ENCODE results near the gene HCRT.
"Not testable (repeated sequence)": the region's sequence is repeated elsewhere in the genome, so short reads cannot be mapped to it uniquely, and the experiment has no call there.

Gene HCRT

GRCh38 chr17:42211921-42212341 is 26.7 kb upstream of the HCRT start:
- H3K9me3 ChIP-seq (ENCODE audit: insufficient read depth, low read depth, low read length); H3K27me3 ChIP-seq (ENCODE audit: insufficient read depth, low read length); H3K4me1 ChIP-seq (ENCODE audit: insufficient read depth, low read length); H3K4me3 ChIP-seq (ENCODE audit: low read length); H3K27ac ChIP-seq (ENCODE audit: low read length); H3K9ac ChIP-seq (ENCODE audit: low read depth, low read length): not testable (repeated sequence)
- H3K36me3 ChIP-seq (ENCODE audit: insufficient read depth, low read depth, low read length): peaks cover 84% of the 10 kb centered on the region

DNA sequence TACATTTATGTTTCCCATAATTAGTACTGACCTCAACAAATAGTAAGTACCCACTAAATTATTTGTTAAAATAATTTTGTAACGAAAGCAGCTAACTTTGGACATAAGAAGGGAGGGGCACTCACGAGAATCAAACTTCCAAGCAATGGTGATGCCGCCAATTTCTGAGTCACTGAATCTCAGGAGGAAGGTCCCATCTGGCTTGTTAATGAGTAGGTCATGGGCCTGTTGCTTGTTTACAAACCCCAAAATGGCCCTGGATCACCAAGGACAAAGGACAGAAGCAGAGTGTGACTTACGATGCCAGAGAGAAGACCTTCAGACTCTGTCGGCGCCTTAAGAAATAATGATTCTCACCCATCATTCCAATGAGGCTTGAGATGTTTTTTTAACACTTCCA is 24.8 kb upstream of the HCRT start:
- no peak overlapping the region for H3K27ac ChIP-seq (ENCODE audit: low read length)
- H3K9ac ChIP-seq (ENCODE audit: low read depth, low read length): no peak overlapping the region
- peaks cover 79% of the 10 kb centered on the region for H3K36me3 ChIP-seq (ENCODE audit: insufficient read depth, low read depth, low read length)
- H3K4me1 ChIP-seq (ENCODE audit: insufficient read depth, low read length): no peaks in the 10 kb centered on the region
- no peak overlapping the region for H3K4me3 ChIP-seq (ENCODE audit: low read length)
- no peaks in the 10 kb centered on the region for H3K9me3 ChIP-seq (ENCODE audit: insufficient read depth, low read depth, low read length)
- no peaks in the 10 kb centered on the region for H3K27me3 ChIP-seq (ENCODE audit: insufficient read depth, low read length)

- H3K36me3 ChIP-seq (ENCODE audit: insufficient read depth, low read depth, low read length): peaks cover 76% of the 10 kb centered on the region
- H3K4me1 ChIP-seq (ENCODE audit: insufficient read depth, low read length); H3K4me3 ChIP-seq (ENCODE audit: low read length); H3K9me3 ChIP-seq (ENCODE audit: insufficient read depth, low read depth, low read length); H3K27ac ChIP-seq (ENCODE audit: low read length); H3K9ac ChIP-seq (ENCODE audit: low read depth, low read length); H3K27me3 ChIP-seq (ENCODE audit: insufficient read depth, low read length): not testable (repeated sequence)
Observed at GRCh38 chr17:42206153-42206612, 20.9 kb upstream of the HCRT start.

DNA sequence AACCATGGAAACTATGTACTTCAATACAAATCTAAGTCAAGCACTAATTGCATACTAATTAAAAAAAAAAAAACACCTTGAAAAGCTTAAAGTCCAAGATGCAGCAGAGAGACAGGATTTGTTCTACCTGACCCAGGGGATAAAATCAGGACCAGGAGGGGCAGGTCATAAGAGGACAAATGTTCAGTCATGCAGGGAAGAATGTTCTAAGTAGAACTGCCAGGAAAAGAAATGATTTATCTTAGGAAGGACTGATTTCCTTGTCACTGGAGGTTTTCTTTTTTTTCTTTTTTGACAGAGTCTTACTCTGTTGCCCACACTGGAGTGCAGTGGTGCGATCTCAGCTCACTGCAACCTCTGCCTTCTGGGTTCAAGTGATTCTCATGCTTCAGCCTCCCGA is 18.1 kb upstream of the HCRT start:
- Histone ChIP-seq H3K4me1 (ENCODE audit: insufficient read depth, low read length) (no peaks in the 10 kb centered on the region), H3K4me3 (ENCODE audit: low read length) (no peak overlapping the region), H3K9me3 (ENCODE audit: insufficient read depth, low read depth, low read length) (no peaks in the 10 kb centered on the region), H3K36me3 (ENCODE audit: insufficient read depth, low read depth, low read length) (peaks cover 59% of the 10 kb centered on the region), H3K27me3 (ENCODE audit: insufficient read depth, low read length) (no peaks in the 10 kb centered on the region), H3K9ac (ENCODE audit: low read depth, low read length) (no peak overlapping the region), H3K27ac (ENCODE audit: low read length) (no peak overlapping the region)

- no peaks in the 10 kb centered on the region for H3K27me3 ChIP-seq (ENCODE audit: insufficient read depth, low read length)
- H3K27ac ChIP-seq (ENCODE audit: low read length): no peak overlapping the region
- no peaks in the 10 kb centered on the region for H3K9me3 ChIP-seq (ENCODE audit: insufficient read depth, low read depth, low read length)
- no peaks in the 10 kb centered on the region for H3K4me1 ChIP-seq (ENCODE audit: insufficient read depth, low read length)
- H3K36me3 ChIP-seq (ENCODE audit: insufficient read depth, low read depth, low read length): peaks cover 54% of the 10 kb centered on the region
- H3K9ac ChIP-seq (ENCODE audit: low read depth, low read length): no peak overlapping the region
- H3K4me3 ChIP-seq (ENCODE audit: low read length): no peak overlapping the region
Observed at GRCh38 chr17:42202696-42203095, 17.4 kb upstream of the HCRT start.

DNA sequence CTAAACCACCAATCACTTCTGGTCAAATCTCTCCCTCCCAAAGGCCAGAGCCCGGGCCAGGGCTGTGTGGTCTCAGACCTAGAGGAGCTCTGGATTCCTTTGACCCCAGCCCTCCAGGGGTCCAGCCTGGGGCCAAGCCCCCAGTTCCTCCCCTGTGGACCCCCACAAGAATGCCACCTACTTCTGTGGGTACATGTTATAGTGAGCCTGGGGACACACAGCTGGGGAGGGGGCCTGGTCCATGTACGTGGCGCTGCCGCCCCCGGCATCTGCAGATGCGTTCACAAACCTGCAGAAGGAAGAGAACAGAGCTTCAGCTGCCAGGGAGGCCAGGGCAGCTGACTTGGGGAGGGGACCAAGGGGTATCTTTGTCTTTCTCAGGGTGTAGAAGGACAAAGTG is 16.9 kb upstream of the HCRT start:
- no peaks in the 10 kb centered on the region for H3K9me3 ChIP-seq (ENCODE audit: insufficient read depth, low read depth, low read length)
- H3K36me3 ChIP-seq (ENCODE audit: insufficient read depth, low read depth, low read length): peaks cover 49% of the 10 kb centered on the region
- H3K27me3 ChIP-seq (ENCODE audit: insufficient read depth, low read length): no peaks in the 10 kb centered on the region
- H3K27ac ChIP-seq (ENCODE audit: low read length): no peak overlapping the region
- H3K4me3 ChIP-seq (ENCODE audit: low read length): no peak overlapping the region
- H3K9ac ChIP-seq (ENCODE audit: low read depth, low read length): no peak overlapping the region
- H3K4me1 ChIP-seq (ENCODE audit: insufficient read depth, low read length): no peaks in the 10 kb centered on the region

- no peak overlapping the region for H3K27ac ChIP-seq (ENCODE audit: low read length)
- H3K36me3 ChIP-seq (ENCODE audit: insufficient read depth, low read depth, low read length): peaks cover 47% of the 10 kb centered on the region
- H3K9ac ChIP-seq (ENCODE audit: low read depth, low read length): no peak overlapping the region
Observed at GRCh38 chr17:42201458-42201772, 16.2 kb upstream of the HCRT start.

GRCh38 chr17:42200706-42201457 is 15.6 kb upstream of the HCRT start:
- Histone ChIP-seq H3K36me3 (ENCODE audit: insufficient read depth, low read depth, low read length) (peaks cover 41% of the 10 kb centered on the region), H3K27ac (ENCODE audit: low read length) (no peak overlapping the region), H3K9ac (ENCODE audit: low read depth, low read length) (no peak overlapping the region)

More at GRCh38 chr17:42201458-42201772, 16.2 kb upstream of the HCRT start:
- Histone ChIP-seq H3K9me3 (ENCODE audit: insufficient read depth, low read depth, low read length) (no peaks in the 10 kb centered on the region), H3K4me1 (ENCODE audit: insufficient read depth, low read length) (no peaks in the 10 kb centered on the region), H3K27me3 (ENCODE audit: insufficient read depth, low read length) (no peaks in the 10 kb centered on the region), H3K4me3 (ENCODE audit: low read length) (no peak overlapping the region)

GRCh38 chr17:42199416-42200011 is 14.3 kb upstream of the HCRT start:
- no peaks in the 10 kb centered on the region for H3K4me1 ChIP-seq (ENCODE audit: insufficient read depth, low read length)
- H3K9me3 ChIP-seq (ENCODE audit: insufficient read depth, low read depth, low read length): no peaks in the 10 kb centered on the region
- H3K27me3 ChIP-seq (ENCODE audit: insufficient read depth, low read length): no peaks in the 10 kb centered on the region
- H3K27ac ChIP-seq (ENCODE audit: low read length): no peak overlapping the region
- H3K9ac ChIP-seq (ENCODE audit: low read depth, low read length): no peak overlapping the region
- peaks cover 32% of the 10 kb centered on the region for H3K36me3 ChIP-seq (ENCODE audit: insufficient read depth, low read depth, low read length)
- H3K4me3 ChIP-seq (ENCODE audit: low read length): no peak overlapping the region

More at GRCh38 chr17:42200706-42201457, 15.6 kb upstream of the HCRT start:
- Histone ChIP-seq H3K4me1 (ENCODE audit: insufficient read depth, low read length) (no peaks in the 10 kb centered on the region), H3K4me3 (ENCODE audit: low read length) (no peak overlapping the region), H3K27me3 (ENCODE audit: insufficient read depth, low read length) (no peaks in the 10 kb centered on the region), H3K9me3 (ENCODE audit: insufficient read depth, low read depth, low read length) (no peaks in the 10 kb centered on the region)

DNA sequence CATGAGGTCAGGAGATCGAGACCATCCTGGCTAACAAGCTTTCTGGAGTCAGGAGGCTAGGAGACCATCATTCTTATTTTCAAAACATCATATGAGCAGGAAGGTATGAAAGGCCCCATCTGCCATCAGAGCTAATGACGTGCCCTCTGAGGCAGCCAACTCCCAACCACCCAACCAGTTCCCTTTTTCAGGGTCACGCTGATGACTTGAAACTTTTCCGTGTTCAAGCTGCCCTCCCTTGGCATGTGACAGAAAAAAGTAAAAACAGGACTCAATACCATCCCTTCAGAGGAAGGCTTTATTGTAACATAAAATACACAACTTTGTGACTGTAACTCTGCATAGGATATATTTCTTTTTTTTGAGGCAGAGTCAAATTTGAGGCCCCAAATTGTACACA is 13.6 kb upstream of the HCRT start:
- Histone ChIP-seq H3K36me3 (ENCODE audit: insufficient read depth, low read depth, low read length) (peaks cover 26% of the 10 kb centered on the region), H3K4me3 (ENCODE audit: low read length) (no peak overlapping the region), H3K4me1 (ENCODE audit: insufficient read depth, low read length) (no peaks in the 10 kb centered on the region; the same call in 1 of the 2 replicates), H3K9ac (ENCODE audit: low read depth, low read length) (no peak overlapping the region), H3K27ac (ENCODE audit: low read length) (no peak overlapping the region), H3K27me3 (ENCODE audit: insufficient read depth, low read length) (no peaks in the 10 kb centered on the region), H3K9me3 (ENCODE audit: insufficient read depth, low read depth, low read length) (no peaks in the 10 kb centered on the region)

DNA sequence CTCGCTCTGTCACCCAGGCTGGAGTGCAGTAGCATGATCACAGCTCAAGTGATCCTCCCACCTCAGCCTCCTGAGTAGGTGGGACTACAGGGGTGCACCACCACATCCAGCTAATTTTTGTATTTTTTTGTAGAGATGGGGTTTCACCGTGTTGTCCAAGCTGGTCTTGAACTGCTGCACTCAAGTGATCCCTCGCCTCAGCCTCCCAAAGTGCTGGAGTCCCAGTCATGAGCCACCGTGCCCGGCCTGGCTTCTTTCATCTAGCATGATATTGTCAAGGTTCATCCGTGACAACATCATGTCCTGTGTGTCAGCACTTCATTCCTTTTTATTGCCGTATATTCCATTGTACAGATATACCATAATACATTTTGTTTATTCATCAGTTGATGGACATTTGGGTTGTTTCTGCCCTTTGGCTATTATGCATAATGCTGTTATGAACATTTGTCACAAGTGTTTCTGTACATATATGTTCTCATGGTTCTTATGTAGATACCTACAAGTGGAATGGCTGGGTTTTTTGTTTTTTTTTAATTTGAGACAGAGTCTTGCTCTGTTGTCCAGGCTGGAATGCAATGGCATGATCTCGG is 12.4 kb upstream of the HCRT start:
- Histone ChIP-seq H3K4me1 (ENCODE audit: insufficient read depth, low read length) (no peaks in the 10 kb centered on the region; the same call in 1 of the 2 replicates), H3K27ac (ENCODE audit: low read length) (no peak overlapping the region), H3K4me3 (ENCODE audit: low read length) (no peak overlapping the region), H3K36me3 (ENCODE audit: insufficient read depth, low read depth, low read length) (peaks cover 18% of the 10 kb centered on the region; the same call in 1 of the 2 replicates), H3K9me3 (ENCODE audit: insufficient read depth, low read depth, low read length) (no peaks in the 10 kb centered on the region), H3K9ac (ENCODE audit: low read depth, low read length) (no peak overlapping the region), H3K27me3 (ENCODE audit: insufficient read depth, low read length) (no peaks in the 10 kb centered on the region)

Data from iPS-20b (cell line).